Astrocyte of the hippocampus (primary cell): Measurements from ENCODE around the gene PIH1D2.
A peak's percentile ranks its signal among the peaks of the same experiment; 100 is the strongest.
"Not testable (repeated sequence)": the region's sequence is repeated elsewhere in the genome, so short reads cannot be mapped to it uniquely, and the experiment has no call there.

ENCODE experiments used
- DNase-seq: peaks from one replicate; pipeline ENCODE4 v3.0.0; 2011; ENCODE audit warnings: low read depth, low spot score

The PIH1D2 gene, protein sequence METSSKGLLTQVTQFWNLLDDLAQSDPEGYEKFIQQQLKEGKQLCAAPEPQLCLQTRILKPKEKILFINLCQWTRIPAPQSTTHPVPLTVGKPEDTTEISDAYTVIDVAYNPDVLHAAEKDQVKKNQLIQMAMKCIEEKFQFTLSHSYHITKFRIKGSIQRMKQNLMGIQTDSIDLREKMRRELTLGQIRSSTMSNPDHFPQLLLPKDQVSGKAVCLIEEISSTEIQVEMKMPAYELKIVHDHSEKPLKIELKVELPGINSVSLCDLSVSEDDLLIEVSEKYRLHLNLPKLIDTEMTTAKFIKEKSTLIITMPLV

DNA sequence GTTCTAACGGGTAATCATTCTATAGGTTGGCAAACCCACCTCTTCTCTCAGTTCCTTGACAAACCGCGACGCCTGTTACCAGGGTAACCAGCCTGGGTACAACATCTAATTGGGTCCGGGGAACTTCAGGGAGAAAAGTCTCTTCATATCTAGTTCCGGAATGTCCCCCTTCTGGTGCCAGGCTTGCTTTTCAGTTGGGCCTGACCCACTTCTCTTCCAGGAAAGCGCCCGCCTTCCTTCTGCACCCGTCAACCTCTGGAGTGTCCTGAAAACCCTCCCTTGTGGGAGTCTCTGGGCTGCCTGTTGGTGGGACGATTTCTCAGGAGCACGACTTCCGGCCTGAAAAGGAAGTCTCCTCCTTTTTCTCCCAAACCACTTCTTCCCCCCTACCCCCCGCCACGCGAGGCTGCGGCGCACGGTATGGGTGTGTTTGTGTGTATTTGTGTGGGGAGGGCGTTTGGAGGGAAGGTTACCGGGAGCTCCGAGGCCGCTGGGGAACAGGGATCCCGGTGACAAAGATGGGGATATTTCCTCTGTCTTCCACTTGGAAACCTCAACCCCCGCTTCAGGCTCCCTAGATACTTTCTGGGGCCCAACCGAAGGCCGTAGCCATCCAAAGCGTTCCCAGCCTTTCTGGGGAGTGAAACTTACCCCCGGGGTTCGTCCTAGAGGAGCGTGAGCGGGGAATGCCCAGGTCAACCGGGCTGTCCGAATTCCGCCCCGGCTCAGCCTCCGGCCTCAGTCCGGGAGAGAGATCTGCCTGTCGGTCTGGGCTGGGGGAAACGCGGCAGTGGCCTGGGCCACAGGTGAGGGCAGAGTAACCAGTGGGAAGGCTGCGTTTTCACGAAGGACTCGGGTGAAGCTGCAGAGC, at the start of gene PIH1D2, which contains the start of gene NKAPD1:
PIH1D2 (minus strand) TSS at position 77 of the 871 bp plus-strand sequence. CDS start 843 bp downstream, outside the sequence.
NKAPD1 (plus strand) TSS at position 359 of the 871 bp plus-strand sequence. CDS start 1,276 bp downstream, outside the sequence.
- peak; percentile 90 for DNase-seq

DNA sequence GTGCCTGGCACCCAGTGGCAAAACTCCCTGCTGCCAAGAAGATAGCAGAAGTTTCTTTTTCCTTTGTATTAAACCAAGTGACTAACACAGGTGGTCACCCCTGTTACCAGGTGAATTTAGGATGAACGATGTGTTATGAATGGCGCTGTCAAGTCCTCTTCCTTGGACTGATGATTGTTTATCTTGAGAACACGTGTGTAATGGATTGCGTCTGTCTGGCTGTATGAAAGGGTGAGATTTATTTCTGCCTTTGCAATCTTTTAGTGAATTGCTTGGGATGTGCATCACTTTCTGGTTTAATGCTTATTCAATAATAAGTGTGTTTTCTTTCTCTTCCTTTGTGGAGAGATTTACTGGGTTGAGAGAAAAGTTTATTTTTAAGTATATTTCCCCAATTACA, 49.3 kb upstream of the PIH1D2 start:
- DNase-seq: no peak

DNA sequence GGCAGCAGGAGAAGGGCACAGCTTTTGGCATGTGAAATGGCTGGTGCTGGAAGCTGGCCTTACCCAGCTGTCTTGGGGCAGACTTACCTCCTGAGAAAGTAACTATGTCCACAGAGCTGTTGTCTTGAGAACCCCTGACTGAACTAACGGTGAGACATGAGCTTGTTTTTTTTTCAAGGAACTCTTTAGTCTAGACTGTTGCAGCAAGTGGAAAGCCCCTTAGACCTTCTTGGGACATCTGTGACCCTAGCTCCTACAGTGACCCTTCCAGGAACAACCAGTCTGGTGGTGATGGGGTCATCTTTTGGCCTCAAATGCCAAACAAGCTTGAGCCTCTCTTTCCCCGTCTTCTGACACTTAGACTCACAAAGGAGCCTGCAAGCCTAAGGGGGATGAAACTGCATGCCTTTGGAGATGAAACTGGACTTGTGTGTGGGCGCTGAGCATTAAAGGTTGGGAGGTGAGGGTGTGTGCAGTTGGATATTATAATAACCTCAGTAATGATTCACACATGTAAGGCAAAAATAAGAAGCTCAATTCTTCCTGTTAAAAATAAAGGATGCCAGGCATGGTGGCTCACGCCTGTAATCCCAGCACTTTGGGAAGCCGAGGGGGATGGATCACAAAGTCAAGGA, 48.3 kb upstream of the PIH1D2 start:
- DNase-seq: no peak

DNA sequence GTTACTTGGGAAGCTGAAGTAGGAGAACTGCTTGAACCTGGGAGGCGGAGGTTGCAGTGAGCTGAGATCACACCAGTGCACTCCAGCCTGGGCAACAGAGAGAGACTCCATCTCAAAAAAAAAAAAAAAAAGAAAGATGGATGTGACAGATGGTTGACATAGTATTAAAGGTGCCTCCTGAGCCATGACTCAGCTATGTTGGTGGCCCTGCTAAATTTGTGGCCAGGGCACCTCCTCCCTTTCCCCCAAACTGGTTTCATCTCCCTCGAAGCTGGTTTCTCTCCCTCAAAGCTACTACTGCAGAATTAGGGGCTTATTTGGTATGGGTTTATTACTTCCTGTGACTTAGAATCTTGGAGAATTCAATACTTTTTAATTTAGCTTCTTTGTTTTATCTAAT, 44.4 kb upstream of the PIH1D2 start:
- no peak for DNase-seq

DNA sequence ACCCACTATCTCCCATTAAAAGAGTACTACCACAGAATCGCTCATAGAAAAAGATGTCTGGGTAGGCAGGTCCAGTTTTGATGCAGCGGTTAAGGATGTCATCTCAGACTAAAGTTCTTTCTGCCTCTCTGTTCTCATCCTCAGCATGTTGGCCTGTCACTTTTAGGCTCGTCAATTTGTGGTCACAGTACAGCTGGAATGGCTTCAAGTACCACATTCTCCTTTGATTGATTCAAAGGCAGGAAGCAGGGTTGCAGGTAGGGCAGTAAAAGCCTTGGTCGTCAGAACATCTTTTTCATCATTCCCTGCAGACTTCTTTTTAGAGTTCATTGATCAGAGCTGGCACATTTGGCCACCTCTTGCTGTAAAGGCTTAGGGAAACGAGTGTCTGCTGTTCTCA, 41.6 kb upstream of the PIH1D2 start:
- no peak for DNase-seq

DNA sequence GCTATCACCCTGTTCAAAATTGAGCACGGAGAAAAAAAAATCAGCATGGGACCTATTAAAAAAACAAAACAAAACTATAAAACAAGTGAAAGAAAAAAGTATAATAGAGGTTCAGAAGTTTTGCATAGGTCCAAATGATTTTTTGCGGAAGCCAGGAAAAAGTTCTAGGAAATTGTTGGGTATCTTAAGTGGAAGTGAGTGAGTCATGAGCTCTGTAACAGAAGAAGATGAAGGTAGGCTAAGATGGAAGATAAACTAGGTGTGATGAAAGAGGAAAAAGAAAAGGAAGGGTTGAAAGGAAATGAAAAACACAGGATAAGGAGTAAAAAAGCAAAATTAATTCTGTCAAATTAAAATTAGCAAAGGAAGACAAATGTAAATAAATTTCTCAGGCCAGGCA, 40.6 kb upstream of the PIH1D2 start:
- DNase-seq: no peak

DNA sequence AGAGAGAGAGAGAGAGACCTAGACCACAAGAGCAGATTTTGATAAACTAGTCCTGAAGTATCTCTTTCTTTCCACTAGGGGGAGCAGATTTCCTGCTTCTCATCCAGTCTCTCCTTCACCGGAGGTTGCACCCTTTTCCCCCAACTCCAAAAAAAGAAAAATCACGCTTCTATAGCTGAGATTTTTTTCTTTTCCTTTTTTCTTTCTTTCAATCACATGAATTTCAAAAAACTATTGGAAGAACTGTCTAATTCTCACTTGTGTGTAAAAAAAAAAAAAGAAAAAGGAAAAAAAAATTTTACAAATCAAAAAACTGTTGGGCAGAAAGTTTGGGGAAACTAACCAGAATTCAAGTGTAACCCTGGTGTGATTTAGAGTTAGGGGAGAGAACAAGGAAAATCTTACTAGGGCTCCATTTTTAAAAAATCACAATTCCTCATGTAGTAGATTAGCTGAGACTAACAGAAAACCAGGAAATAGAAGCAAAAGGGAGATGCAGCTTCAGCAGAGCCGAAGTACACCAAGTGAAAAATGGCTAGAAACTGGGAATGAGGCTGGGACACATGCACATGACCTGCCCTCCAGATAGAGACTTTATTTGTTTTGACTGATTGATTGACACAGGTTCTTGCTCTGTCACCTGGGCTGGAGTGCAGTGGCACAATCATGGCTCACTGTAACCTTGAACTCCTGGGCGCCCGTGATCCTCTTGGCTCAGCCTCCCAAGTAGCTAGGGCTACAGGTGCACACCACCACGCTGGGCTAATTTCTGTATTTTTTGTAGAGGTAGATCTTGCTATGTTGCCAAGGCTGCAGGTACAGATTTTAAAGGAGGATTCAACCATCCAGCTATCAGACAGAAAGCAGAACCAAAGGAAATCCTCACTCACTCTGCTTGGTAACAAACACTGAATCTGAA, 40.0 kb upstream of the PIH1D2 start:
- peak; percentile 72 for DNase-seq

DNA sequence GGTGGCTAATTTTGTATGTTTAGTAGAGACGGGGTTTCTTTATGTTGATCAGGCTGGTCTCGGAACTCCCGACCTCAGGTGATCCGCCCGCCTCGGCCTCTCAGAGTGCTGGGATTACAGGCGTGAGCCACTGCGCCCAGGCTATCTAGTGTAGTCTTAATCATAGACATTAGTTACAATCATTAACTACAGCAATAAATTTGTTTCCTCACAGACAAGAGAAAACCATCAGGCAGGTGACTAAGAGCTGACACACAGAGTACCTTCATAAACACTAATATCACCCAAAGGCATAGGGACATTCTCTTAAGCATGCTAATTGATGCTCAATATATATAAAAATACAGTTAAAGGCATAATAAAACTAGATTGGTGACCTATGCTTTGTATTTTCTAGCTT, 32.3 kb upstream of the PIH1D2 start:
- no peak for DNase-seq

DNA sequence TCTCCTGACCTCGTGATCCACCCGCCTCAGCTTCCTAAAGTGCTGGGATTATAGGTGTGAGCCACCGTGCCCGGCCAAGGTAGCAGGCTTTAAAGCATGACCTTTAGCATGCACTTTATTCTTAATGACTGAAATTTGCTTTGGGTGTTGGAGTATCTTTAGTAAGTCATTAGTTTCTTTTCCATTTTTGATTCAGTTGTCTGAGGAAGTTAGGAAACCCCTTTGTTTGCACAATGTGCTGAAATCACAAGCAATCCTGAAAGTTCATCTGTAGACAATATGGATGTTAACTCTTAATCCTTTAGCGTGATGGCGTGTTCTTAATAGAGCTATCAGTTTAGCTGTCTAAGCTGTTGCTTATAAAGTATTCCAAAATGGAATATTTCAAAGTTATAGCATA, 29.6 kb upstream of the PIH1D2 start:
- DNase-seq: no peak

DNA sequence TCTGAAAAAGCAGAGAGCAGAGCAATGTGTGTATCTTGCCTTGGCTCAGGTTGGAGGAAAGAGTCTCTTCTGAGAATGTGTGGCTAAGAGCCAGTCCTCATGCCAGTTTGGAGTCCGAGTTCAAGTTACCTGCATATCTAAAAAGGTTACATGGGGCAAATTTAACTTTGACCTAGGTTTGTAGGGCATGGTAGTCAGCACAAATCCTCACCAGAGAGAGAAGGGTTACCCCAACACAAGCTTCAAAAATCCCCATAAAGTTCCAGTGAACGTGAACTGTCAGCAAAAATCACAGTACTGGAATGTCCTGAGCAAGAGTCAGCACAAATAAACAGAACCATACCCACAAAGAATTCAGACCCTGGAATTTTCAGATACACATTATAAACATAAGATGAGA, 26.6 kb upstream of the PIH1D2 start:
- DNase-seq: peak; percentile 48

DNA sequence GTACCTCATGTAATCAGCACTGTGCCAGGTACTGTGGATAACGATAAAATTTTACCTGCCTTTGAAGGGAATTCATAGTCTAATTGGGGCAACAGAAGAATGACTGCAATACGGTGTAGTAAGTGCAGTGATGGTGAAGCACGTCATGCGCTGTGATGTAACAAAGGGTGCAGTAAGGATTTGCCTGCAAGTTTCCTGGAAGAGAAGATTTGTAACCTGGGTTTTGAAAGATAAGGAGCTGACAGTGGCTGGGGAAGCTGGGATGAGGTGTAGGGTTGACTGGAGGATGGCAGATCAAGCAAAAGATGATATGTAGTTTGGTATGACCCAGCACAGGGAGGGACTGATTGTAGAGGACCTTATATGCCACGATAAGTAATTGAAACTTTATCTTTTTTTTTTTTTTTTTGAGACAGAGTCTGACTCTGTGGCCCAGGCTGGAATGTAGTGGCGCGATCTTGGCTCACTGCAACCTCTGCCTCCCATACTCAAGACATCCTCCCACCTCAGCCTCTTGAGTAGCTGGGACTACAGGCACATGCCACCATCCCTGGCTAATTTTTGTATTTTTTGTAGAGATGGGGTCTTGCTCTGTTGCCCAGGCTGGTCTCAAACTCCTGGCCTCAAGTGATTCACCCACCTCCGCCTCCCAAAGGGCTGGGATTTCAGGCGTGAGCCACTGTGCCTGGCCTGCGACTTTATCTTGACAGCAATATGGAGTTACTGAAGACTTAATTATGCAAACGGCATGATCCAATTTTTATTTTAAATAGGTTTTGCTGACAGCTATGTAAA, 24.1 kb upstream of the PIH1D2 start:
- DNase-seq: no peak

DNA sequence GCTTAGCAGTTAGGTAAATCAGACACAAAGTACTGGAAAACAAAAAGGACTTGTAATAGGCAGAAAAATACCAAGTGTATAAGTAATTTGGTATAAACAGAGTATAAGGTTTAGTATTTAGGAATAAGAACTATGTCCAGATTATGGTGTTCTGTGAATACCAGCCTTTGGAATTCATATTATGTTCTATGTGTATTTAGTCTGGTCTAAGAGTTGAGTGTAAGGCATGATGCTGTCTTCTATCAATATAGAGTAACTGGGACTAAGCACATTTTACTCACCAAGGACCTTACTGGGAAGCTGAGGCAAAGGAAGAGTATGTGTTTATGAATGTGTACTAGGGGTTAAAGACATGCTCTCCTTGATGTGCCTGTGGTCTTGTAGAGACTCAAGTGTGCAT, 22.4 kb upstream of the PIH1D2 start:
- DNase-seq: no peak

DNA sequence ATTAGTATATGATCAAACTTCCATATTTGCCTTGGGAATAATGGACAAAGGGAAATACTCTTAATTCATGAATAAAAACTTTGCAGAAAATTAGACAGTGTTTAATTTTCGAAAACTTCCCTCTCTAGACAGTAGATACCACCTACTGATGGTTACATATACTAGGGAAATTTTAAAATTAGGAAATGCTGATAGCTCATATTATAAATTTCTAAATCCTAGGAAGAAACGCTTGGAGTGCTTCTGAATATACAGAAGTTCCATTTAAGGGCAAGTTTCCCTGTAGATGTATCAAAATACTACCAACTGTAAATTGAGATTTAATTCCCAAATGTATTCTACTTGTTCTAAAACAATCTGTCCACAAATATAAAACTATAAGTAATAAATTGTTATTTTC, 21.5 kb upstream of the PIH1D2 start:
- DNase-seq: not testable (repeated sequence)

DNA sequence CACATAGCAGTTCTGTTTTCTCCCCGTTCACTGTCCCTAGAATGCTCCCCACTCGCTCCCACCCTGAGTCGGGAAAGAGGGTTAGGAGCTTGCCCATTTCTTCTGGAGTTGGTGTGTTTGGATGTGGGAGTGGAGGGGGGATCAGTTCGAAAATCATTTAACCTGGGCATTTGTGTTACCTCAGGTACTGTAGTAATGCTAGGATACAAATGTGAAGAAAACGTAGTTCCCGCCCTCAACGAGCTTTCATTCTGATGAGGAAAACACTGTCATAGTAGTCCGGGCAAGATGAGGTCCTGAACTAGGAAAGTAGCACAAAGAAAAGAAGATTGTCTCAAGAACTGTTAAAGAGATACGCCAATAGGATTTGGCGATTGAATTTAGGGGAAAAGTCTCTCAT, 13.4 kb upstream of the PIH1D2 start:
- no peak for DNase-seq

DNA sequence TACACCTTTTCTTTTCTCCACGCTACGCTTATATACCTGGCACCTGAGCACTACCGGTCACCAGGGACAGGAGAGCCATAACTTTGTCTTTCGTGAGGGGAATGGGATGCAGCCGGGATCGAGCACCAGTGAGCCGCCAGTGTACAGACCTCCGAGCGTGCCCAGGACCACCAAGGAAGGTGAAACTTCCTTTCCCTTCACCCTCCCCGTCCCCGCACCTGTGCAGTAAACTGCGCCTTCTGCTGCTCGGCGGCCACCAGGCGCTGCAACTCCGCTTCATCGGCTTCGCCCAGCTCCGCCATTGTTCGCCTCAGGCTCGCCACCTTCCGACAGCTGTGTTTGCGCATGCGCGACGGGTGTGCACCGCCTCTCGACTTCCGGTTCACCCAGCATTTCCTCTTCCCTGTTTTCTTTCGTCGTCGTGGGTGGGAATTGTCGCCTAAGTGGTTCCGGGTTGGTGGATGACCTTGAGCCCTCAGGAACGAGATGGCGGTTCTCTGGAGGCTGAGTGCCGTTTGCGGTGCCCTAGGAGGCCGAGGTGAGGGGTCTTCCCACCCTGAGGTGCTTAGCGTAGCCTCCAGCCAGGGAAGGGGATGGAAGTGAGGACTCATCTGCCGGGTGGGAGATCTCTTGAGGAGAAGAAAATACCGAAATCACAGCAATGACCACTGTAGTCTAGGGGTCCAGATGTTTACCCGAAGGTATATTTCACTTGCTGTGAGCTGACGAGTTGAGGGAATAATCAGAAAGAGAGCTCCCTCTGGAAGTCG, 12.8 kb upstream of the PIH1D2 start, which contains the start of the genes SDHD and TIMM8B:
SDHD (plus strand) TSS at position 452 of the 770 bp plus-strand sequence; CDS start at position 487, 35 bp downstream.
TIMM8B (minus strand) TSS at position 335 of the 770 bp plus-strand sequence; CDS start at position 302, 33 bp downstream.
- peak; percentile 98 for DNase-seq

DNA sequence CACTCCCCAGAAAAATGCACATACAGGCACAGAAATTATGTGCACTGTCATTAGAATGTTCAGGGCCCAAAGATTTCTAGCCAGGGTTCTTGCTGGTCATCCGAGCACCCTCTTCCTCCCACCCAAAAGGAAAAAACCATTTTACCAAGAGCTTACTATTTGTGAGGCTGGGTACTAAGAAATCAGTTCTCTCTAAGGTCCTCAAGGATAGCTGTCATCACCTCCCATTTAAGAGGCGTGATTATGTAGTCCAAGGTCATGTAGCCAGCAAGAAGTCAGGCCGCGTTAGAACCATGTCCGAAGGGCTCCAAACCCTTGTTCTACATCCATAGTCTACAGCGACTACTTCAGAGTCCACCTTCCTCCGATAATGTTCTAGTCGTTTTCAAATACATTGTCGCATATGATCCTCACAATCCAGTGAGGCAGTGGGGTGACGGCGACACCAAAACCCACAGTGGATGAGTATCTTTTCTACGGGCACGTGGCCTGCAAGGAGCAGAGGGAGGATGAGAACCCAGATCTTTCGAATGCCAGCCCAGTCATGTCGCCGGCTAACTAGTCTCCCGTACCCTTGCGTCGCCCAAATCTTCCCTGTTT, 12.1 kb upstream of the PIH1D2 start:
- DNase-seq: peak; percentile 54

DNA sequence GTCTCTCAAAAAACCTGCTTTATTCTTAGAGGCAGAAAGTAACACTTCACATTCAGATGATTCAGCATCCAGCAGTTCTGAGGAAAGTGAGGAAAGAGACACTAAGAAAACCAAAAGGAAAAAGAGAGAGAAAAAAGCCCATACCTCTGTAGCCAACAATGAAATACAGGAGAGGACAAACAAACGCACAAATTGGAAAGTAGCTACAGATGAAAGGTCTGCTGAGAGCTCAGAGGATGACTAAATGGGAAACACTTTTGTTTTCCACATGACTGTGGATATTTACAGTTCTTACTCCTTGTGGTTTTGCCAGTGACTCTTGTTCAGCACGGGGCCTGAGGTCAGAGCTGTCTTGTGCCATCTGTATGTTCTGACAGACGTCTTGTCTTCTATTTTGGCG, 8.9 kb upstream of the PIH1D2 start:
- DNase-seq: peak; percentile 76

DNA sequence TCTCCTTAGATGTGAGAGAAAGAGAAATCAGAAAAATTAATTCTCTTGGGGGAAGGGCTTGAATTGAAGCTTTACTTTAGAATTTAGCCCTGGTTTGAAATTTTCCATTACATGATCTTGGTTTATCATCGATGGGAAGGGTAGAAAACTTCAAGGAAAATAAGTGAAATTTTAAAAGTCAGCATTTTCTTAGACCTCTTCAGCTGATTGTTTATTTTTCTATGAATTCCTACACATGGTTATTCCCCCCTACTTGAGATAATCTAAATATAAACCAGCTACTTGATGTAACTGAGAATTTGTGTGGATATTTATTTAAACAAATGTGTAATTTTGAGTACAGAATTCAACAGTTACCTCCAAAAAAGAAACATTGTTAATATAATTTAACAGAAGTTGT, 10.9 kb downstream of the PIH1D2 start:
- DNase-seq: no peak

DNA sequence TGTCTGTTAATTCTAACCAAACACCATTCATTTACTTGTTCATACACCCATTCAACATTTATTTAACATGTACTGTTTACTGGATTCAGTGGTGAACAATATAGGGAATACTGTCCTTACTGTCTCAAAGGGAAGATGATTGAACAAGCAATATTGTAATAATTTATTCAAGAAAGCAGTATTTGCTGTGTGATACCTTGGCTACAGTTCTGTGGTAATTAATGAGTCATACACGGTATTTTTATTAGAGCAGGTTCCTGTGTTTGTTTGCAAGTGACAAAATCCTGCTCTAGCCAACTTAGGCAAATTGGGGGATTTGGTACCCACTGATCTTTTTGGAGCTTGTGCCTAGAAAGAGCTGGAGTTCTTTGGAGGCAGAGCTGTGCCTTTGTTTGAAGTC, 15.7 kb downstream of the PIH1D2 start:
- DNase-seq: peak; percentile 19
